ENCODE data around the gene RNF180. TPM values are rescaled to one million over a fixed set of nuclear protein-coding genes. Genes with fewer than 3 reads are reported as not detected.

The RNF180 gene
- total RNA-seq, 1 donor from 2014 or later, result 7.3 TPM

DNA sequence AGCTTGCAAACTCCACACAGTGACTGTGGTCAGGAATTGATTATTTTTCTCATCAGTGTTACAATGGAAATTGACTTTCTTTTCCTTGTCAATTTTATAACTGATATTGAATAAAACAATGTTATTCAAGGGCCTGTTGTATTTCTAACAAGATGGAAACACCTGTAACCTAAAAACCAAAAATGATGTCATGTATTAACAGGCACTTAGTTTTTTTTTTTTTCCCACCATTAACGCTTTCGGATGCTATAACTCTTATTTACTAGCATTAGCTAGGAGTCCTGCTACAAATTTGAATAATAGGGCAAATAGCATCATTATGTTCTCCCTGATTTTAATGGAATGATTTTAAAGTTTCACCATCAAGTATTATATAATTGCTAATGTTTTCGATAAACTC is 30.3 kb downstream of the RNF180 start:
- H3K4me1 Mint-ChIP-seq, result no peaks in the 10 kb centered on the region
- H3K9me3 Mint-ChIP-seq, result no peaks in the 10 kb centered on the region
- no peak for TF ChIP-seq CTCF (conservative IDR thresholded peaks at IDR 0.05)
- no peaks in the 10 kb centered on the region for H3K36me3 Mint-ChIP-seq (ENCODE audit: low read depth)
- no peaks in the 10 kb centered on the region for H3K27me3 Mint-ChIP-seq (ENCODE audit: low read depth)
- no peak overlapping the region for H3K27ac Mint-ChIP-seq (ENCODE audit: unreplicated experiment)
- no peak for DNase-seq (ENCODE audit: low read depth, low spot score)
- no peak overlapping the region for H3K4me3 Mint-ChIP-seq

GRCh38 chr5:64199425-64199824 is 33.8 kb downstream of the RNF180 start:
- H3K4me1 Mint-ChIP-seq, result no peaks in the 10 kb centered on the region
- DNase-seq (ENCODE audit: low read depth, low spot score), result no peak
- no peak overlapping the region for H3K4me3 Mint-ChIP-seq
- H3K27me3 Mint-ChIP-seq (ENCODE audit: low read depth), result no peaks in the 10 kb centered on the region
- no peak for TF ChIP-seq CTCF (conservative IDR thresholded peaks at IDR 0.05)
- no peaks in the 10 kb centered on the region for H3K36me3 Mint-ChIP-seq (ENCODE audit: low read depth)
- no peak overlapping the region for H3K27ac Mint-ChIP-seq (ENCODE audit: unreplicated experiment)
- H3K9me3 Mint-ChIP-seq, result no peaks in the 10 kb centered on the region

DNA sequence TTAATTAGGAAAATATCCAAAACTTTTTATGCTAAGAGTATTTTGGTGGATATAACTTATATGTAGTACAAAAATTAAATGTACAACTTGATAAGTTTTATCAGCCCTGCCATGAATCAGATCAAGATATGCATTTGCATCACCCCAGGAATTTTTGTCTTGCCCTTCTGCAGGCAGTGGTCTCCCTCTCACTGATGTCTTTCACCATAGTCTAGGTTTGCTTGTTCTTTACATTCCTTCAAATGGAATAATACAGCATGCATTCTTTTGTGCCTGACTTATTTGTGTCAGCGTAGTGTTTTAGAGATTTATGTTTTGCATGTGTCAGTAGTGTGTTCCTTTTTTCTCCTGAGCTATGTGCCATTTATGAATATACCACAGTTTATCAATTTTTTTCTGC is 36.4 kb downstream of the RNF180 start:
- Mint-ChIP-seq H3K9me3 (no peaks in the 10 kb centered on the region), H3K4me1 (no peaks in the 10 kb centered on the region), H3K27me3 (ENCODE audit: low read depth) (no peaks in the 10 kb centered on the region), H3K27ac (ENCODE audit: unreplicated experiment) (no peak overlapping the region), H3K4me3 (no peak overlapping the region), H3K36me3 (ENCODE audit: low read depth) (no peaks in the 10 kb centered on the region)
- no peak for TF ChIP-seq CTCF (conservative IDR thresholded peaks at IDR 0.05)
- DNase-seq (ENCODE audit: low read depth, low spot score), result no peak

DNA sequence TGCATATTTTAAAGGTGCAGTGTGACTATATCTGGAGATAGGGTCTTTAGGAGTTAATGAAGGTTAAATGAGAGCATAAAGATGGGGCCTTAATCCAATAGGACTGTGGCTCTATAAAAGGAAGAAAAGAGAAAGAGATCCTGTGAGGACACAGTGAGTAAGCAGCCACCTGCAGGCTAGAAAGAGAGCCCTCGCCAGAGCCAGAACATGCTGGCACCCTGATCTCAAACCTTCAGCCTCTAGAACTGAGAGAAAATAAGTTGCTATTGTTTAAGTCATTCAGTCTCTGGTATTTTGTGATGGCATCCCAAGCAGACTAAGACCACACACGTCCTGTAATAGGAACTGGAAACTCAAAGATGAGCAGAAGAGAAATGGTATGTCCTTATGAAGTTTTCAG is 41.0 kb downstream of the RNF180 start:
- no peaks in the 10 kb centered on the region for H3K36me3 Mint-ChIP-seq (ENCODE audit: low read depth)
- H3K9me3 Mint-ChIP-seq, result no peaks in the 10 kb centered on the region
- H3K4me1 Mint-ChIP-seq, result no peaks in the 10 kb centered on the region
- no peaks in the 10 kb centered on the region for H3K27me3 Mint-ChIP-seq (ENCODE audit: low read depth)
- H3K27ac Mint-ChIP-seq (ENCODE audit: unreplicated experiment), result no peak overlapping the region
- no peak for DNase-seq (ENCODE audit: low read depth, low spot score)
- H3K4me3 Mint-ChIP-seq, result no peak overlapping the region
- TF ChIP-seq CTCF (conservative IDR thresholded peaks at IDR 0.05), result no peak

GRCh38 chr5:64207978-64208377 is 42.3 kb downstream of the RNF180 start:
- Mint-ChIP-seq H3K27me3 (ENCODE audit: low read depth) (no peaks in the 10 kb centered on the region), H3K4me3 (no peak overlapping the region), H3K9me3 (no peaks in the 10 kb centered on the region), H3K27ac (ENCODE audit: unreplicated experiment) (no peak overlapping the region), H3K36me3 (ENCODE audit: low read depth) (no peaks in the 10 kb centered on the region), H3K4me1 (peaks cover 2% of the 10 kb centered on the region)
- DNase-seq (ENCODE audit: low read depth, low spot score), result no peak
- TF ChIP-seq CTCF (conservative IDR thresholded peaks at IDR 0.05), result peak; percentile 65

- TF ChIP-seq CTCF (conservative IDR thresholded peaks at IDR 0.05), result no peak
- Mint-ChIP-seq H3K4me3 (no peak overlapping the region), H3K27me3 (ENCODE audit: low read depth) (no peaks in the 10 kb centered on the region), H3K4me1 (peaks cover 11% of the 10 kb centered on the region), H3K36me3 (ENCODE audit: low read depth) (no peaks in the 10 kb centered on the region), H3K9me3 (no peaks in the 10 kb centered on the region), H3K27ac (ENCODE audit: unreplicated experiment) (no peak overlapping the region)
- no peak for DNase-seq (ENCODE audit: low read depth, low spot score)
Measured at GRCh38 chr5:64209353-64209752, 43.7 kb downstream of the RNF180 start.

Measured in neural crest cell (in vitro differentiated cells).